Nephron progenitor cell (in vitro differentiated cells): ENCODE measurements around the gene EXOSC1.

Experiments
- DNase-seq: peaks from one replicate; pipeline ENCODE4 v3.0.0; 2021
- H3K27ac Mint-ChIP-seq: 2 replicates; pipeline ENCODE4 v1.8.0; 2021; ENCODE audit warnings: mild to moderate bottlenecking, moderate library complexity, mixed read lengths
- H3K27me3 Mint-ChIP-seq: 2 replicates; pipeline ENCODE4 v1.8.0; 2021; ENCODE audit warnings: mild to moderate bottlenecking, low read depth, mixed read lengths; ENCODE audit not compliant: poor library complexity
- H3K36me3 Mint-ChIP-seq: 2 replicates; pipeline ENCODE4 v1.8.0; 2021; ENCODE audit warnings: low read depth, mixed read lengths
- H3K4me1 Mint-ChIP-seq: 2 replicates; pipeline ENCODE4 v1.8.0; 2021; ENCODE audit warnings: mixed read lengths
- H3K4me3 Mint-ChIP-seq: 2 replicates; pipeline ENCODE4 v1.8.0; 2021; ENCODE audit warnings: mild to moderate bottlenecking, moderate library complexity, mixed read lengths
- H3K9me3 Mint-ChIP-seq: 2 replicates; pipeline ENCODE4 v1.8.0; 2021; ENCODE audit warnings: mild to moderate bottlenecking, moderate library complexity, mixed read lengths
- CTCF ChIP-seq: fragments of 200-600 bp; sonication (generic); IDR thresholded peaks from 2 replicates; pipeline ENCODE4 v1.5.0; 2021; ENCODE audit warnings: antibody characterized with exemption

EXOSC1 gene, protein sequence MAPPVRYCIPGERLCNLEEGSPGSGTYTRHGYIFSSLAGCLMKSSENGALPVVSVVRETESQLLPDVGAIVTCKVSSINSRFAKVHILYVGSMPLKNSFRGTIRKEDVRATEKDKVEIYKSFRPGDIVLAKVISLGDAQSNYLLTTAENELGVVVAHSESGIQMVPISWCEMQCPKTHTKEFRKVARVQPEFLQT

DNA sequence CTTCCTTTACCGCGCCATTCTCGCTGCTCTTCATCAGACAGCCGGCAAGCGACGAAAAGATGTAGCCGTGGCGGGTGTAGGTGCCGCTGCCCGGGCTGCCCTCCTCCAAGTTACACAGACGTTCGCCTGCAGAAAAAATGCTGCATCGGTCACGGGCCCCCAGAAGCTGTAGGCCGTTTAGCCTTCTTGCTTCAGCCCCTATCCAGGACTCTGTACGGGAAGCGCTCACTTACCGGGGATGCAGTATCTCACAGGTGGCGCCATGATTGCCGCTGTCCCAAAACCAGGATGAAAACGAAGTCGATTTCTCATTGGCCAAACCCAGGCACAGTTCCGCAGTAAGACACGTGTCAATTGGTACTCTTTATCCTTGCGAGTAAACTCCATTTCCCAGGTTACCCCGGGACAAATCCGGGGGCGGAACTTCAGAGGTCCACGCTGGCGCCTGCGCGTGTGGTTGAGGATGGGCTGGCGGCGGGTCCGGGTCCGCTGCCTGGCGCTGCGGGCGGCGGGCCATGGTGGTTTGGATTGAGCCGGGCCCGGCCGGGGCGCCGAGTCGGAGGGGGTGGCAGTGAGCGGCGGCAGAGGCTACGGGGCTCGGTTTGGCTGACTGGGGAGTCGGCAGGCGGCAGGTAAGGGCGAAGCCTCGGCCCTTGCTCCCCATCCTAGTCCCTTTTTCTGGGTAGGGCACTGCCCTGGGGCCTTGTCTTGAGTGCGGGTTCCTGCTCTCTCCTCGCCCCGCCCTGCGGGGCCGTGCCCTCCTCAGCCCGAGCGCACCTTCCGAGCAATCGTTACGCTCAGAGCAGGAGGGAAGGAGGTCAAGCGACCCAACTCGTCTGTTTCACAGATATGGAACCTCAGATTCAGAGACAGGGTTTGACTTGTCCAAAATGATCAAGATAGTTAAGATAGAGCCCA, at the start of gene EXOSC1, which contains the start of gene ZDHHC16:
Gene EXOSC1, minus strand, starts transcription at position 285 of the 918 bp plus-strand sequence. Its CDS starts 21 bp downstream, at position 264.
Gene ZDHHC16, plus strand, starts transcription at position 454 of the 918 bp plus-strand sequence. CDS start 5,501 bp downstream, outside the sequence.
- peak; percentile 91 for DNase-seq
- H3K4me3 Mint-ChIP-seq, result peak within 1 kb of the TSS; percentile 96
- TF ChIP-seq CTCF, result no peak
- no peaks in the 10 kb centered on the region for H3K27me3 Mint-ChIP-seq
- H3K4me1 Mint-ChIP-seq, result peaks cover 47% of the 10 kb centered on the region
- peaks cover 32% of the 10 kb centered on the region for H3K36me3 Mint-ChIP-seq
- H3K27ac Mint-ChIP-seq, result peak within 1 kb of the TSS; percentile 82
- H3K9me3 Mint-ChIP-seq, result no peaks in the 10 kb centered on the region

DNA sequence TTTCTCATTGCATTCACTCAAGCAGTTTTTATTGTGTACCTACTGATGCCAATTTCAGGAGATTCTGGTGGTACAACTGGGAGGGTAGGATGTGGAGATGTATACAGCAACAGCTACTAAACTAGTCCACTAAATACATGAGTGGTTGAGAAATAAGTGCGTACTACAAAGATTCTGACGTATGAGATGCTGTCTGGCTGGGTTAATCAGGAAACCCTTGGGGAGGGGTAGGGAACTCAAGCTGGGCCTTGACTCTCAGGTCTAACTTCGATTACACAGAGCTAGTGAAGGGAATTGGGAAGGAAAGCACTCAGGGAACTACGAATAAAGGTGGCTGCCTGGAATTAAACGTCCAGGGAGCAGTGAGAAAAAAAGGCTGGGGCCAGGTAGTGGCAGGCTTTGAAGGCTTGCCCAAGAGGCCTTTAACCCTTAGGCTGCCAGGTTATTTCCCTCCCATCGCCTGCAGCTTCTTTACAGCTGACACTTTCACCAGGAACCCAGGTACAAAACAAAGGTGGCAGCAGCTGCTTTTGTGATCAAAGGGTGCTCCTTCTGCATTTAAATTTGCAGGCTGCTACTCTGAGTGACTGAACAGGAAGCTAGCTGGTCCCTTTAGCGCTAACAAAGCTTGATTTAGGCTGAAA, 49.2 kb upstream of the EXOSC1 start:
- Mint-ChIP-seq H3K27ac (peak overlapping the region; percentile 76), H3K4me3 (peak overlapping the region; percentile 61)

DNA sequence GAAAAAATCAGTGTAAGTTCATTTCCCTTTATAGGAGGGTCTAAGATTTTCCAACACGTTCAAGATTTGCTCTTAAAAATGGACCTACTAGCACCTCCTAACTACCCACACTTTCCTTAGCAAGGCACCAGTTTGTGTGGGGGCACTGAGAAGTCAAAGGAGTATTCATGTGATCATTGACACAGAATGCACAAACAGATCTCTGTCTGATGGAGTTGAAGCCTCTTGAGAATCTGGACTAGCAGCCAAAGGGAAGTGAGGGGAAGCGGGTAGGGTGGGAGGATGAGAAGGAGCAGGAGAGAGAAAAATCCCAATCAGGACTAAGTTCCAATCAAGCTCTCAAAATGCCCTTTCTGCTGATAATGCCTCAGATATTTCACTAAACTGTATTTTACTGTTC, 48.3 kb upstream of the EXOSC1 start:
- peaks cover 56% of the 10 kb centered on the region for H3K4me1 Mint-ChIP-seq
- DNase-seq, result no peak
- H3K4me3 Mint-ChIP-seq, result no peak overlapping the region
- TF ChIP-seq CTCF, result no peak
- no peak overlapping the region for H3K27ac Mint-ChIP-seq
- peaks cover 14% of the 10 kb centered on the region for H3K36me3 Mint-ChIP-seq
- no peaks in the 10 kb centered on the region for H3K9me3 Mint-ChIP-seq
- peaks cover 2% of the 10 kb centered on the region for H3K27me3 Mint-ChIP-seq

More for the DNA sequence above, 49.2 kb upstream of the EXOSC1 start:
- no peak for DNase-seq
- no peaks in the 10 kb centered on the region for H3K9me3 Mint-ChIP-seq
- H3K4me1 Mint-ChIP-seq, result peaks cover 59% of the 10 kb centered on the region
- TF ChIP-seq CTCF, result no peak
- peaks cover 14% of the 10 kb centered on the region for H3K36me3 Mint-ChIP-seq
- peaks cover 8% of the 10 kb centered on the region for H3K27me3 Mint-ChIP-seq

- Mint-ChIP-seq H3K9me3 (no peaks in the 10 kb centered on the region), H3K4me1 (peaks cover 37% of the 10 kb centered on the region), H3K4me3 (no peak overlapping the region), H3K36me3 (peaks cover 38% of the 10 kb centered on the region), H3K27ac (peak overlapping the region; percentile 88), H3K27me3 (peaks cover 2% of the 10 kb centered on the region)
- DNase-seq, result no peak
- TF ChIP-seq CTCF, result no peak
These were observed 44.8 kb upstream of the EXOSC1 start for GRCh38 chr10:97490592-97490991.

- TF ChIP-seq CTCF, result no peak
- H3K27ac Mint-ChIP-seq, result no peak overlapping the region
- no peaks in the 10 kb centered on the region for H3K9me3 Mint-ChIP-seq
- DNase-seq, result no peak
- H3K4me3 Mint-ChIP-seq, result no peak overlapping the region
- no peaks in the 10 kb centered on the region for H3K27me3 Mint-ChIP-seq
- peaks cover 13% of the 10 kb centered on the region for H3K4me1 Mint-ChIP-seq
- H3K36me3 Mint-ChIP-seq, result peaks cover 40% of the 10 kb centered on the region
These were observed 40.0 kb upstream of the EXOSC1 start for GRCh38 chr10:97485647-97486281.
